ENCODE measurements around the gene PTK7. TPM values are rescaled to one million over a fixed set of nuclear protein-coding genes. Genes with fewer than 3 reads are reported as not detected.

Gene PTK7
- total RNA-seq, 1 experiment from 2014 or later: 105 TPM

- Histone ChIP-seq H3K9me2 (ENCODE audit: insufficient read depth) (no peaks in the 10 kb centered on the region), H3K79me2 (ENCODE audit: insufficient read depth, low read length) (no peaks in the 10 kb centered on the region), H4K20me1 (ENCODE audit: insufficient read depth) (no peaks in the 10 kb centered on the region), H3K27me3 (ENCODE audit: insufficient read depth, low read length) (no peaks in the 10 kb centered on the region), H3K36me3 (ENCODE audit: control insufficient read depth in 1 of 2, insufficient read depth in 2 of 2, low read length in 2 of 2) (no peaks in the 10 kb centered on the region; a peak in 1 of 4 replicates), H3K9ac (ENCODE audit: low read length) (no peak overlapping the region), H3K27ac (ENCODE audit: low read depth, low read length) (no peak overlapping the region), H3K9me3 (ENCODE audit: control insufficient read depth in 1 of 2, insufficient read depth in 1 of 2, low read depth in 1 of 2, low read length in 2 of 2) (no peaks in the 10 kb centered on the region), H3K4me2 (ENCODE audit: low read length) (no peak overlapping the region), H2AFZ (ENCODE audit: low read depth, low read length, poor library complexity, severe bottlenecking) (no peak overlapping the region), H3K4me1 (ENCODE audit: control insufficient read depth in 1 of 2, insufficient read depth in 2 of 2, low read length in 2 of 2) (no peaks in the 10 kb centered on the region), H3K4me3 (replicated peaks in 1 of 2; ENCODE audit: low read depth in 1 of 2, low read length in 2 of 2) (no peak overlapping the region)
- intact Hi-C loops (cut with micrococcal nuclease): no loop called here
- ChIA-PET RAD21 (ENCODE audit: low non-redundant PET in 1 of 2, low total read pairs in 2 of 2, uncharacterized antibody in 2 of 2, unreplicated experiment in 2 of 2) (no interaction called here), POLR2A (no interaction called here), CTCF (no interaction called here)
- no peak for ATAC-seq
- TF ChIP-seq JUND (IDR thresholded peaks at IDR 0.05) (no peak), POLR2A (IDR thresholded peaks at IDR 0.05; ENCODE audit: borderline replicate concordance, extremely low read depth, insufficient read depth, insufficient read length) (no peak), EZH2 (IDR thresholded peaks at IDR 0.05) (no peak), POLR2AphosphoS5 (IDR thresholded peaks at IDR 0.05; ENCODE audit: low read depth, low read length) (no peak), ELF1 (IDR thresholded peaks at IDR 0.05; ENCODE audit: borderline replicate concordance, low read depth) (no peak), SP1 (IDR thresholded peaks at IDR 0.05; ENCODE audit: low read depth) (no peak), YY1 (IDR thresholded peaks at IDR 0.05; ENCODE audit: extremely low read depth, insufficient replicate concordance, low read depth, low read length) (no peak)
- TF ChIP-seq, protein P1, sequence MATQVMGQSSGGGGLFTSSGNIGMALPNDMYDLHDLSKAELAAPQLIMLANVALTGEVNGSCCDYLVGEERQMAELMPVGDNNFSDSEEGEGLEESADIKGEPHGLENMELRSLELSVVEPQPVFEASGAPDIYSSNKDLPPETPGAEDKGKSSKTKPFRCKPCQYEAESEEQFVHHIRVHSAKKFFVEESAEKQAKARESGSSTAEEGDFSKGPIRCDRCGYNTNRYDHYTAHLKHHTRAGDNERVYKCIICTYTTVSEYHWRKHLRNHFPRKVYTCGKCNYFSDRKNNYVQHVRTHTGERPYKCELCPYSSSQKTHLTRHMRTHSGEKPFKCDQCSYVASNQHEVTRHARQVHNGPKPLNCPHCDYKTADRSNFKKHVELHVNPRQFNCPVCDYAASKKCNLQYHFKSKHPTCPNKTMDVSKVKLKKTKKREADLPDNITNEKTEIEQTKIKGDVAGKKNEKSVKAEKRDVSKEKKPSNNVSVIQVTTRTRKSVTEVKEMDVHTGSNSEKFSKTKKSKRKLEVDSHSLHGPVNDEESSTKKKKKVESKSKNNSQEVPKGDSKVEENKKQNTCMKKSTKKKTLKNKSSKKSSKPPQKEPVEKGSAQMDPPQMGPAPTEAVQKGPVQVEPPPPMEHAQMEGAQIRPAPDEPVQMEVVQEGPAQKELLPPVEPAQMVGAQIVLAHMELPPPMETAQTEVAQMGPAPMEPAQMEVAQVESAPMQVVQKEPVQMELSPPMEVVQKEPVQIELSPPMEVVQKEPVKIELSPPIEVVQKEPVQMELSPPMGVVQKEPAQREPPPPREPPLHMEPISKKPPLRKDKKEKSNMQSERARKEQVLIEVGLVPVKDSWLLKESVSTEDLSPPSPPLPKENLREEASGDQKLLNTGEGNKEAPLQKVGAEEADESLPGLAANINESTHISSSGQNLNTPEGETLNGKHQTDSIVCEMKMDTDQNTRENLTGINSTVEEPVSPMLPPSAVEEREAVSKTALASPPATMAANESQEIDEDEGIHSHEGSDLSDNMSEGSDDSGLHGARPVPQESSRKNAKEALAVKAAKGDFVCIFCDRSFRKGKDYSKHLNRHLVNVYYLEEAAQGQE (IDR thresholded peaks at IDR 0.05; ENCODE audit: low read depth): no peak
- no peak for DNase-seq (ENCODE audit: low read depth, low spot score)
- BruUV-seq (replicated peaks): no TSS peak
These were observed 131.2 kb downstream of the PTK7 start for GRCh38 chr6:43207286-43207685.

Other genes starting within 250 kb of the PTK7 start
- 125 TPM for gene RPL7L1, start 196.7 kb upstream of the PTK7 start, total RNA-seq (2021; ENCODE audit: unreplicated experiment)
- gene PTCRA, start 160.3 kb upstream of the PTK7 start, total RNA-seq (2021; ENCODE audit: unreplicated experiment): not detected
- 49.1 TPM for gene CNPY3, start 146.8 kb upstream of the PTK7 start, total RNA-seq (2021; ENCODE audit: unreplicated experiment)
- 0.57 TPM for gene GNMT, start 115.6 kb upstream of the PTK7 start, total RNA-seq (2021; ENCODE audit: unreplicated experiment)
- gene PEX6, start 97.1 kb upstream of the PTK7 start, total RNA-seq (2021; ENCODE audit: unreplicated experiment): 21.4 TPM
- gene PPP2R5D, start 91.7 kb upstream of the PTK7 start, total RNA-seq (2021; ENCODE audit: unreplicated experiment): 49.6 TPM
- gene MEA1, start 62.4 kb upstream of the PTK7 start, total RNA-seq (2021; ENCODE audit: unreplicated experiment): 64.8 TPM
- 67.2 TPM for gene KLHDC3, start 62.1 kb upstream of the PTK7 start, total RNA-seq (2021; ENCODE audit: unreplicated experiment)
- 63.4 TPM for gene RRP36, start 54.7 kb upstream of the PTK7 start, total RNA-seq (2021; ENCODE audit: unreplicated experiment)
- 34.1 TPM for gene CUL7, start 22.5 kb upstream of the PTK7 start, total RNA-seq (2021; ENCODE audit: unreplicated experiment)
- gene MRPL2, start 16.9 kb upstream of the PTK7 start, total RNA-seq (2021; ENCODE audit: unreplicated experiment): 123 TPM
- 16.2 TPM for gene KLC4, start 16.7 kb upstream of the PTK7 start, total RNA-seq (2021; ENCODE audit: unreplicated experiment)
- 28.1 TPM for gene SRF, start 95.0 kb downstream of the PTK7 start, total RNA-seq (2021; ENCODE audit: unreplicated experiment)
- gene CUL9, start 105.9 kb downstream of the PTK7 start, total RNA-seq (2021; ENCODE audit: unreplicated experiment): 36.5 TPM
- gene DNPH1, start 153.2 kb downstream of the PTK7 start, total RNA-seq (2021; ENCODE audit: unreplicated experiment): 117 TPM
- gene TTBK1, start 167.2 kb downstream of the PTK7 start, total RNA-seq (2021; ENCODE audit: unreplicated experiment): not detected
- not detected for gene SLC22A7, start 221.9 kb downstream of the PTK7 start, total RNA-seq (2021; ENCODE audit: unreplicated experiment)
- not detected for gene CRIP3, start 232.5 kb downstream of the PTK7 start, total RNA-seq (2021; ENCODE audit: unreplicated experiment)